HEK293 (cell line): Measurements from ENCODE around the gene SLC34A3.
A peak's percentile ranks its signal among the peaks of the same experiment; 100 is the strongest.

Experiments used
- EGR2 ChIP-seq: fragments of 450-650 bp; formaldehyde crosslinking; IDR thresholded peaks from 2 replicates; pipeline ENCODE4 v1.5.1; 2016; ENCODE audit warnings: low read depth, missing biosample characterization, missing genetic modification characterization
- HOXC10 ChIP-seq: sonication (generic); formaldehyde crosslinking; IDR thresholded peaks from 2 replicates; pipeline ENCODE4 v1.8.1; 2023; ENCODE audit warnings: mild to moderate bottlenecking, missing genetic modification reagents
- KLF16 ChIP-seq: fragments of 450-650 bp; formaldehyde crosslinking; IDR thresholded peaks from 2 replicates; pipeline ENCODE4 v1.5.1; 2017; ENCODE audit warnings: missing biosample characterization, missing genetic modification characterization
- KLF8 ChIP-seq: fragments of 450-650 bp; formaldehyde crosslinking; IDR thresholded peaks from 2 replicates; pipeline ENCODE4 v1.5.1; 2016; ENCODE audit warnings: missing biosample characterization, missing genetic modification characterization
- MYNN ChIP-seq: fragments of 450-650 bp; formaldehyde crosslinking; IDR thresholded peaks from 2 replicates; pipeline ENCODE4 v1.5.1; 2016; ENCODE audit warnings: missing biosample characterization, missing genetic modification characterization, borderline replicate concordance
- SCRT1 ChIP-seq: fragments of 450-650 bp; formaldehyde crosslinking; IDR thresholded peaks from 2 replicates; pipeline ENCODE4 v1.5.1; 2016; ENCODE audit warnings: missing biosample characterization, missing genetic modification characterization, borderline replicate concordance
- SP2 ChIP-seq: fragments of 450-650 bp; formaldehyde crosslinking; IDR thresholded peaks from 2 replicates; pipeline ENCODE4 v1.5.1; 2016; ENCODE audit warnings: missing biosample characterization, missing genetic modification characterization
- SP7 ChIP-seq: fragments of 450-650 bp; formaldehyde crosslinking; IDR thresholded peaks from 2 replicates; pipeline ENCODE4 v1.5.1; 2016; ENCODE audit warnings: missing biosample characterization, missing genetic modification characterization
- TCF7L2 ChIP-seq: IDR thresholded peaks from 2 replicates; pipeline ENCODE4 v1.6.1; 2011; ENCODE audit warnings: low read depth, mild to moderate bottlenecking, inconsistent platforms, low read length, moderate library complexity, borderline replicate concordance
- TRIM28 ChIP-seq: IDR thresholded peaks from 2 replicates; pipeline ENCODE4 v1.6.1; 2011; ENCODE audit warnings: low read length, control low read depth, borderline replicate concordance
- YY1 ChIP-seq: fragments of 450-650 bp; formaldehyde crosslinking; IDR thresholded peaks from 2 replicates; pipeline ENCODE4 v1.5.1; 2018; ENCODE audit warnings: missing biosample characterization, missing genetic modification characterization
- ZBTB17 ChIP-seq: fragments of 450-650 bp; formaldehyde crosslinking; IDR thresholded peaks from 2 replicates; pipeline ENCODE4 v1.5.1; 2016; ENCODE audit warnings: missing biosample characterization, missing genetic modification characterization
- ZFP69B ChIP-seq: fragments of 450-650 bp; formaldehyde crosslinking; IDR thresholded peaks from 2 replicates; pipeline ENCODE4 v1.5.1; 2016; ENCODE audit warnings: missing biosample characterization, missing genetic modification characterization
- ZIC2 ChIP-seq: fragments of 450-650 bp; formaldehyde crosslinking; IDR thresholded peaks from 2 replicates; pipeline ENCODE4 v1.5.1; 2016; ENCODE audit warnings: missing biosample characterization, missing genetic modification characterization
- ZNF10 ChIP-seq: fragments of 450-650 bp; formaldehyde crosslinking; IDR thresholded peaks from 2 replicates; pipeline ENCODE4 v1.5.1; 2017; ENCODE audit warnings: missing biosample characterization, missing genetic modification characterization
- ZNF184 ChIP-seq: fragments of 450-650 bp; IDR thresholded peaks from 2 replicates; pipeline ENCODE4 v1.5.1; 2018; ENCODE audit warnings: missing biosample characterization, mild to moderate bottlenecking, missing genetic modification characterization
- ZNF211 ChIP-seq: fragments of 450-650 bp; formaldehyde crosslinking; IDR thresholded peaks from 2 replicates; pipeline ENCODE4 v1.5.1; 2016; ENCODE audit warnings: low read depth, missing biosample characterization, missing genetic modification characterization
- ZNF223 ChIP-seq: fragments of 450-650 bp; formaldehyde crosslinking; IDR thresholded peaks from 2 replicates; pipeline ENCODE4 v1.5.1; 2016; ENCODE audit warnings: missing biosample characterization, missing genetic modification characterization
- ZNF239 ChIP-seq: fragments of 450-650 bp; formaldehyde crosslinking; IDR thresholded peaks from 2 replicates; pipeline ENCODE4 v1.5.1; 2016; ENCODE audit warnings: missing biosample characterization, missing genetic modification characterization
- ZNF292 ChIP-seq: fragments of 450-650 bp; formaldehyde crosslinking; IDR thresholded peaks from 2 replicates; pipeline ENCODE4 v1.5.1; 2016; ENCODE audit warnings: low read depth, missing biosample characterization, missing genetic modification characterization, borderline replicate concordance
- ZNF510 ChIP-seq: fragments of 450-650 bp; formaldehyde crosslinking; IDR thresholded peaks from 2 replicates; pipeline ENCODE4 v1.5.1; 2018; ENCODE audit warnings: mild to moderate bottlenecking, missing genetic modification characterization, missing biosample characterization; ENCODE audit not compliant: insufficient replicate concordance
- ZNF514 ChIP-seq: fragments of 450-650 bp; formaldehyde crosslinking; IDR thresholded peaks from 2 replicates; pipeline ENCODE4 v1.5.1; 2016; ENCODE audit warnings: missing biosample characterization, missing genetic modification characterization
- ZNF585B ChIP-seq: fragments of 450-650 bp; formaldehyde crosslinking; IDR thresholded peaks from 2 replicates; pipeline ENCODE4 v1.5.1; 2016; ENCODE audit warnings: missing biosample characterization, missing genetic modification characterization
- ZNF664 ChIP-seq: fragments of 450-650 bp; formaldehyde crosslinking; IDR thresholded peaks from 2 replicates; pipeline ENCODE4 v1.5.1; 2016; ENCODE audit warnings: missing biosample characterization, missing genetic modification characterization
- ZNF785 ChIP-seq: fragments of 450-650 bp; formaldehyde crosslinking; IDR thresholded peaks from 2 replicates; pipeline ENCODE4 v1.5.1; 2016; ENCODE audit warnings: missing biosample characterization, missing genetic modification characterization
- ZSCAN16 ChIP-seq: fragments of 450-650 bp; formaldehyde crosslinking; IDR thresholded peaks from 2 replicates; pipeline ENCODE4 v1.5.1; 2016; ENCODE audit warnings: missing biosample characterization, missing genetic modification characterization
- ZSCAN23 ChIP-seq: fragments of 450-650 bp; formaldehyde crosslinking; IDR thresholded peaks from 2 replicates; pipeline ENCODE4 v1.5.1; 2016; ENCODE audit warnings: missing biosample characterization, missing genetic modification characterization
- TF ChIP-seq, protein P1 (sequence below): fragments of 450-650 bp; formaldehyde crosslinking; IDR thresholded peaks from 2 replicates; pipeline ENCODE4 v1.5.1; 2017; ENCODE audit warnings: missing biosample characterization, missing genetic modification characterization
- TF ChIP-seq, protein P2 (sequence below): fragments of 450-650 bp; formaldehyde crosslinking; IDR thresholded peaks from 2 replicates; pipeline ENCODE4 v1.5.1; 2017; ENCODE audit warnings: missing biosample characterization, missing genetic modification characterization
- TF ChIP-seq, protein P3 (sequence below): fragments of 450-650 bp; formaldehyde crosslinking; optimal IDR thresholded peaks from 2 replicates; pipeline ENCODE3; 2016; ENCODE audit warnings: missing biosample characterization, mild to moderate bottlenecking, missing genetic modification characterization
- TF ChIP-seq, protein P4 (sequence below): fragments of 450-650 bp; formaldehyde crosslinking; IDR thresholded peaks from 2 replicates; pipeline ENCODE4 v1.5.1; 2017; ENCODE audit warnings: missing biosample characterization, missing genetic modification characterization
- TF ChIP-seq, protein P5 (sequence below): fragments of 450-650 bp; formaldehyde crosslinking; IDR thresholded peaks from 2 replicates; pipeline ENCODE4 v1.5.1; 2016; ENCODE audit warnings: missing biosample characterization, missing genetic modification characterization

Gene SLC34A3

DNA sequence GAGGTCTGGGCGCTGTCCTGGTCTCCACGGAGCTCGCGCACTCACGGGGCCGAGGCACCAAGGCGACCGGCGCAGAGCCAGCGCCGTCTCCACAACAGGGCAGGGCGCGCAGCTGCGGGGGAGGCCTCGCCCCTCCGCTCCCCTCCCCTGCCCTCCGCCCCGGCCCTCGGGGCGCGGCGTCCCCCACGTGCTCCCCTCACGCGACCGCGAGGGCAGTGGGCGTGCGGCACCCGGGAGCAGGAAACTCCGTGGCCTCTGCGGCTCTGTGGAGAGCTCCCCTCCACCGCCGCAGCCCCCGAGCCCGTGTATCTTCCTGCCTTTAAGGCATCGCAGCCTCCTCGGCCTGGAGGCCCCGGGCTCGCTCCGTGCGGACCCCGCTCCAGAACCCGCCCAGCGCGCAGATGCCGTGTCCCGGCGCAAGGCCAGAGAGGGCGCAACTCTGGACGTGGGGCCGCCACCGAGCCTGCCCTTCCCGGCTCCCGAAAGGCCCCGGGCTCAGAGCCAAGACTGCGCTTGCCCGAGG is 9.7 kb downstream of the SLC34A3 start (continued):
- TF ChIP-seq ZFP69B (tag by site-specific recombination): peak; percentile 80
- TF ChIP-seq ZNF514 (tag by site-specific recombination): no peak
- TF ChIP-seq SP7 (tag by site-specific recombination): peak; percentile 86
- peak; percentile 99 for TF ChIP-seq KLF8 (tag by site-specific recombination)
- no peak for TF ChIP-seq ZNF510
- peak; percentile 40; the same call in 1 of the 2 replicates for TF ChIP-seq ZBTB17 (tag by site-specific recombination)
- TF ChIP-seq KLF16 (tag by site-specific recombination): peak; percentile 95
- TF ChIP-seq ZNF292 (tag by site-specific recombination): no peak
- TF ChIP-seq, protein P1, sequence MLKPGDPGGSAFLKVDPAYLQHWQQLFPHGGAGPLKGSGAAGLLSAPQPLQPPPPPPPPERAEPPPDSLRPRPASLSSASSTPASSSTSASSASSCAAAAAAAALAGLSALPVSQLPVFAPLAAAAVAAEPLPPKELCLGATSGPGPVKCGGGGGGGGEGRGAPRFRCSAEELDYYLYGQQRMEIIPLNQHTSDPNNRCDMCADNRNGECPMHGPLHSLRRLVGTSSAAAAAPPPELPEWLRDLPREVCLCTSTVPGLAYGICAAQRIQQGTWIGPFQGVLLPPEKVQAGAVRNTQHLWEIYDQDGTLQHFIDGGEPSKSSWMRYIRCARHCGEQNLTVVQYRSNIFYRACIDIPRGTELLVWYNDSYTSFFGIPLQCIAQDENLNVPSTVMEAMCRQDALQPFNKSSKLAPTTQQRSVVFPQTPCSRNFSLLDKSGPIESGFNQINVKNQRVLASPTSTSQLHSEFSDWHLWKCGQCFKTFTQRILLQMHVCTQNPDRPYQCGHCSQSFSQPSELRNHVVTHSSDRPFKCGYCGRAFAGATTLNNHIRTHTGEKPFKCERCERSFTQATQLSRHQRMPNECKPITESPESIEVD (tag by site-specific recombination): no peak
- peak; percentile 99 for TF ChIP-seq ZNF785 (tag by site-specific recombination)
- peak; percentile 85 for TF ChIP-seq EGR2 (tag by site-specific recombination)
- no peak for TF ChIP-seq ZNF585B
- TF ChIP-seq, protein P2, sequence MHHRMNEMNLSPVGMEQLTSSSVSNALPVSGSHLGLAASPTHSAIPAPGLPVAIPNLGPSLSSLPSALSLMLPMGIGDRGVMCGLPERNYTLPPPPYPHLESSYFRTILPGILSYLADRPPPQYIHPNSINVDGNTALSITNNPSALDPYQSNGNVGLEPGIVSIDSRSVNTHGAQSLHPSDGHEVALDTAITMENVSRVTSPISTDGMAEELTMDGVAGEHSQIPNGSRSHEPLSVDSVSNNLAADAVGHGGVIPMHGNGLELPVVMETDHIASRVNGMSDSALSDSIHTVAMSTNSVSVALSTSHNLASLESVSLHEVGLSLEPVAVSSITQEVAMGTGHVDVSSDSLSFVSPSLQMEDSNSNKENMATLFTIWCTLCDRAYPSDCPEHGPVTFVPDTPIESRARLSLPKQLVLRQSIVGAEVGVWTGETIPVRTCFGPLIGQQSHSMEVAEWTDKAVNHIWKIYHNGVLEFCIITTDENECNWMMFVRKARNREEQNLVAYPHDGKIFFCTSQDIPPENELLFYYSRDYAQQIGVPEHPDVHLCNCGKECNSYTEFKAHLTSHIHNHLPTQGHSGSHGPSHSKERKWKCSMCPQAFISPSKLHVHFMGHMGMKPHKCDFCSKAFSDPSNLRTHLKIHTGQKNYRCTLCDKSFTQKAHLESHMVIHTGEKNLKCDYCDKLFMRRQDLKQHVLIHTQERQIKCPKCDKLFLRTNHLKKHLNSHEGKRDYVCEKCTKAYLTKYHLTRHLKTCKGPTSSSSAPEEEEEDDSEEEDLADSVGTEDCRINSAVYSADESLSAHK (tag by site-specific recombination): peak; percentile 40; the same call in 1 of the 2 replicates
- no peak for TF ChIP-seq ZNF211 (tag by site-specific recombination)
- no peak; the same call in 1 of the 2 replicates for TF ChIP-seq ZSCAN23 (tag by site-specific recombination)
- TF ChIP-seq TRIM28: no peak
- TF ChIP-seq, protein P3, sequence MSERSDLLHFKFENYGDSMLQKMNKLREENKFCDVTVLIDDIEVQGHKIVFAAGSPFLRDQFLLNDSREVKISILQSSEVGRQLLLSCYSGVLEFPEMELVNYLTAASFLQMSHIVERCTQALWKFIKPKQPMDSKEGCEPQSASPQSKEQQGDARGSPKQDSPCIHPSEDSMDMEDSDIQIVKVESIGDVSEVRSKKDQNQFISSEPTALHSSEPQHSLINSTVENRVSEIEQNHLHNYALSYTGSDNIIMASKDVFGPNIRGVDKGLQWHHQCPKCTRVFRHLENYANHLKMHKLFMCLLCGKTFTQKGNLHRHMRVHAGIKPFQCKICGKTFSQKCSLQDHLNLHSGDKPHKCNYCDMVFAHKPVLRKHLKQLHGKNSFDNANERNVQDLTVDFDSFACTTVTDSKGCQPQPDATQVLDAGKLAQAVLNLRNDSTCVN (tag by site-specific recombination): peak; percentile 98
- no peak for TF ChIP-seq ZNF184 (tag by site-specific recombination)
- TF ChIP-seq ZNF664 (tag by site-specific recombination): no peak
- peak; percentile 69 for TF ChIP-seq ZNF10 (tag by site-specific recombination)
- TF ChIP-seq TCF7L2: no peak
- no peak for TF ChIP-seq SP2
- peak; percentile 36; the same call in 1 of the 2 replicates for TF ChIP-seq ZIC2
- TF ChIP-seq, protein P4, sequence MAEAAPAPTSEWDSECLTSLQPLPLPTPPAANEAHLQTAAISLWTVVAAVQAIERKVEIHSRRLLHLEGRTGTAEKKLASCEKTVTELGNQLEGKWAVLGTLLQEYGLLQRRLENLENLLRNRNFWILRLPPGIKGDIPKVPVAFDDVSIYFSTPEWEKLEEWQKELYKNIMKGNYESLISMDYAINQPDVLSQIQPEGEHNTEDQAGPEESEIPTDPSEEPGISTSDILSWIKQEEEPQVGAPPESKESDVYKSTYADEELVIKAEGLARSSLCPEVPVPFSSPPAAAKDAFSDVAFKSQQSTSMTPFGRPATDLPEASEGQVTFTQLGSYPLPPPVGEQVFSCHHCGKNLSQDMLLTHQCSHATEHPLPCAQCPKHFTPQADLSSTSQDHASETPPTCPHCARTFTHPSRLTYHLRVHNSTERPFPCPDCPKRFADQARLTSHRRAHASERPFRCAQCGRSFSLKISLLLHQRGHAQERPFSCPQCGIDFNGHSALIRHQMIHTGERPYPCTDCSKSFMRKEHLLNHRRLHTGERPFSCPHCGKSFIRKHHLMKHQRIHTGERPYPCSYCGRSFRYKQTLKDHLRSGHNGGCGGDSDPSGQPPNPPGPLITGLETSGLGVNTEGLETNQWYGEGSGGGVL (tag by site-specific recombination): peak; percentile 97
- no peak; the same call in 1 of the 2 replicates for TF ChIP-seq MYNN
- TF ChIP-seq, protein P5, sequence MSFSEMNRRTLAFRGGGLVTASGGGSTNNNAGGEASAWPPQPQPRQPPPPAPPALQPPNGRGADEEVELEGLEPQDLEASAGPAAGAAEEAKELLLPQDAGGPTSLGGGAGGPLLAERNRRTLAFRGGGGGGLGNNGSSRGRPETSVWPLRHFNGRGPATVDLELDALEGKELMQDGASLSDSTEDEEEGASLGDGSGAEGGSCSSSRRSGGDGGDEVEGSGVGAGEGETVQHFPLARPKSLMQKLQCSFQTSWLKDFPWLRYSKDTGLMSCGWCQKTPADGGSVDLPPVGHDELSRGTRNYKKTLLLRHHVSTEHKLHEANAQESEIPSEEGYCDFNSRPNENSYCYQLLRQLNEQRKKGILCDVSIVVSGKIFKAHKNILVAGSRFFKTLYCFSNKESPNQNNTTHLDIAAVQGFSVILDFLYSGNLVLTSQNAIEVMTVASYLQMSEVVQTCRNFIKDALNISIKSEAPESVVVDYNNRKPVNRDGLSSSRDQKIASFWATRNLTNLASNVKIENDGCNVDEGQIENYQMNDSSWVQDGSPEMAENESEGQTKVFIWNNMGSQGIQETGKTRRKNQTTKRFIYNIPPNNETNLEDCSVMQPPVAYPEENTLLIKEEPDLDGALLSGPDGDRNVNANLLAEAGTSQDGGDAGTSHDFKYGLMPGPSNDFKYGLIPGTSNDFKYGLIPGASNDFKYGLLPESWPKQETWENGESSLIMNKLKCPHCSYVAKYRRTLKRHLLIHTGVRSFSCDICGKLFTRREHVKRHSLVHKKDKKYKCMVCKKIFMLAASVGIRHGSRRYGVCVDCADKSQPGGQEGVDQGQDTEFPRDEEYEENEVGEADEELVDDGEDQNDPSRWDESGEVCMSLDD (tag by site-specific recombination): peak; percentile 92
- no peak for TF ChIP-seq SCRT1 (tag by site-specific recombination)
- no peak for TF ChIP-seq ZNF239 (tag by site-specific recombination)
- 0 out of 2 replicates have a peak, but pooled peaks have one; percentile 24 for TF ChIP-seq YY1 (tag by site-specific recombination)
- TF ChIP-seq ZSCAN16 (tag by site-specific recombination): 0 out of 2 replicates have a peak, but pooled peaks have one; percentile 63
- TF ChIP-seq ZNF223 (tag by site-specific recombination): no peak
- no peak for TF ChIP-seq HOXC10 (CRISPR knock-in tag)
